Inflammatory macrophage (primary cell): ENCODE data around the gene C18orf63.
A peak's percentile ranks its signal among the peaks of the same experiment; 100 is the strongest.

Experiments
- DNase-seq, 2 donors: peaks; one replicate each; pipeline ENCODE4 v3.0.0-alpha.2; 2020 to 2022

Gene C18orf63

DNA sequence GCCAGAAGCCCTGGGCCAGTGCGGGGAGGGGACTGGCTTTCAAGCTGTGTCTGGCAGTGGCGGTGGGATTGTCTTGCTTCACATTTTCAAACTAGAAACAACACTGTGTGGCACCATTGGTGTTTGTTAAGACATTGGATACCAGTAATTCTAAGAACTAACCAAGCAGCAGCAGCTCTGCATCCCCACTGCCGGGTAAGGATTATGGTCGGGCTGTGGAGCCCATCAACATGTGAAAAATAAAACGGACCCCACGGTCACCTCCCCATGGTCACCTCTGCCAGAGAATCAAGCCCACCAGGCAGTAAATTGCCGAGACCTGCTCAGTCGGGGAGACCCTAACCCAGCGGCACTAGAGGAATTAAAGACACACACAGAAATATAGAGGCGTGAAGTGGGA lies 65.3 kb downstream of the C18orf63 start:
- no peak for DNase-seq

GRCh38 chr18:74381621-74382295 lies 66.1 kb downstream of the C18orf63 start:
- no peak for DNase-seq

GRCh38 chr18:74382481-74383017 lies 66.9 kb downstream of the C18orf63 start:
- DNase-seq, result no peak

DNA sequence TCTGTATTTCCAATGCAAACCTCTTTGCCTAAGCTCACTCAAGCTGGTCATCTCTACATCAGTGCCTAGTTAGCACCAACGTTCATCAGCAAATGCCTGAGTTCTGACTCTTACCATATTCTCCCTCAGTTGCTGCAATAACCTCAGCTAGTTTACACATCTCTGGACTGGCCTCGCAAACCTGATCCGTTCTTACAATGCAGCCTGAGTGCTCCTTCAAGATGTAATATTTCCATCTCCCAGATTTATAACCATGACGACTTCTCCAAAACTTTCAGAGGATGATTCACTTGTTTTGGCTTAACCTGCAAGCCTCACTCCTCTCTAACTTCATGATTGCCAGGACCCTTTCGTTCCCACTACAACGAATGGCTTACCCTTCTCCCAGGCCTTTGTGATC lies 71.7 kb downstream of the C18orf63 start:
- no peak for DNase-seq

DNA sequence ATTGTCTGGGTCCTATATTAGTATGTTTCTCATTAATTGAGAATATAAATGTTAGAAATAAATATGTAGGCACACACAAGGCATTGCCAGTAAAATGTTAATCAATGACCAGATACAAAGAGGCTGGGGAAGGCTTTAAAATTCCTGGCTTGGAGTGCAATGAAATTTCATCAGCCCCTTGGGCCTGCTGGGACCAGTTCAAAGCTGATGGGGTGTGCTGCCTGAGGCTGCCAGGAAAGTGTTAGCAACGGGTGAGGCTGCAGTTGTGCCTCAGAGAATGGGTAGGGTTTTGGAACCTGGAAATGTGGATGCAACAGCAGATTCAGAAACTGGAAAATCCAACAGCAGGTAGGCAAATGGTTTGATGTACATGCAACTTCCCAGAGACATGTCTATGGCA lies 72.6 kb downstream of the C18orf63 start:
- DNase-seq, result no peak

DNA sequence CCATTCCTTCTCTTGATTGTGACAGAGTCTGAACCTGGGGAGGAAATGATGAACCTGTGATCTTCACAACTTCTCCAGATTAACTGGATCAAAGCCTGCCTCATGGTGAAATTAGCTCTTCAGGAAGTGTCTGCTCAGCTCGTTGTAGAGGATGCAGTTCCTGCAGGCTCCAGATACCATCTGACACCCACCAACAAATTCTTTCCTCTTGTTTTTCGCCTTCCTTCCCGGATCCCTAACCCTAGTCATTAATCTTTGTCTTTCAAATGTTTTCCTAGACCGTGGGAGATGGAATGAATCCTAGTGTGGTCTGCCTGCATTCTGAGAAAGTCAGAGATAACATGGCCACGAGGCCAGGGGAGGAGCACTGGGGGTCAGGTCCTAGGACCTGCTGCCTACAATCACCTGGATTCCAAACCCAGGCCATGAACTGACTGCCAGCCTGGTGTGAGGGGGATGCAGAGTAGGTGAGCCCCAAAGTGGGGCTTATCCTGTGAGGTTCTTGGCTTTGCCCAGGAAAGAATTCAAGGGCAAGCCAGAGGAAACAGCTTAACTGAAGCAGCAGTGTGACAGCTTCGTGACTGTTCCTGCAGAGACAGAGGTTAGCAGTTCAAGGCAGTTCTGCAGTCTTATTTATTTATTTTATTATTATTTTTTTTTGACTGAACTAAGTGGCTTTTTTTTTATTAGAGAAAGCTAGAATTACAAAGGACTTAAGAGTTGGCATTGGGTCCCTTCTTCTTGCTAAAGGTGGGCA lies 73.7 kb downstream of the C18orf63 start:
- DNase-seq, result no peak

DNA sequence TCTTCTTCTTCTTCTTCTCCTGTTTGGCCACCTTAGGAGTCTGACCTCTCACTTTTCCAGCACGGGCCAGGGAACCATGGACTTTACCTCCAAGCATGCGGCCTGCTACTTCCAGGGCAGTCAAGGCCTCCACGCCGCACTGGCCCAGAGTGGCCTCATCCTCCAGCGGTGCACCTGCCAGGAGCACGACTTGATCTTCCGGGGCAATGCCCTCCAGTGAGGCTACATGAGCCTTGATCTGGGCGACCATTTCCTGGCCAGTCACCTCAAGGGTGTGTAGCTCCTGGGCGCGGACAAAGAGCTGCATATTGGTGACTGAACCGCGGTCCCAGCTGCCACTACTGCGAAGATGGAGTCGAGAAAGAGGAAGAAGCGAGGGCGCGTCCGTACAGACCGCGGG lies 74.4 kb downstream of the C18orf63 start:
- no peak for DNase-seq

DNA sequence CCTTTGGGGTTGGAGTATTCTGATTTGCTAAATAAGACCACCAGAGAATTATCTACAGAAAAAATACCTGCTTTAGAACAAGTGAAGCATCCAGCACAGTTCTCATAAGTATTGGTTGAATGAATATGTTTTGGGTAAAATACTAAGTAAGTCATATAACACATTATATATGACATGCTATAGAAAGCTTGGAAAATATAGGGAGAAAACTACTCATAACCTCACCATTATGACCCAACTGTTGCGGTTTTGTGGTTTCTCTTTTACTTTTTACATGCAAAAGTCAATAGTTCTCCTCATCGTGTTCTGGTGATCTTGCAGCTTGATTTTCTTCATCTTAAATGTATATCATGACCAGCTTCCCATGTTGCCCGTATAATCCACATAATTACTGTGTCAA lies 75.3 kb downstream of the C18orf63 start:
- DNase-seq, result peak in 1 of 2 donors; percentile 28

- DNase-seq, result no peak
Observed at GRCh38 chr18:74392323-74392722, 76.7 kb downstream of the C18orf63 start.

- DNase-seq, result no peak
Observed at GRCh38 chr18:74395006-74395405, 79.4 kb downstream of the C18orf63 start.

GRCh38 chr18:74395648-74396154 lies 80.1 kb downstream of the C18orf63 start:
- no peak for DNase-seq

DNA sequence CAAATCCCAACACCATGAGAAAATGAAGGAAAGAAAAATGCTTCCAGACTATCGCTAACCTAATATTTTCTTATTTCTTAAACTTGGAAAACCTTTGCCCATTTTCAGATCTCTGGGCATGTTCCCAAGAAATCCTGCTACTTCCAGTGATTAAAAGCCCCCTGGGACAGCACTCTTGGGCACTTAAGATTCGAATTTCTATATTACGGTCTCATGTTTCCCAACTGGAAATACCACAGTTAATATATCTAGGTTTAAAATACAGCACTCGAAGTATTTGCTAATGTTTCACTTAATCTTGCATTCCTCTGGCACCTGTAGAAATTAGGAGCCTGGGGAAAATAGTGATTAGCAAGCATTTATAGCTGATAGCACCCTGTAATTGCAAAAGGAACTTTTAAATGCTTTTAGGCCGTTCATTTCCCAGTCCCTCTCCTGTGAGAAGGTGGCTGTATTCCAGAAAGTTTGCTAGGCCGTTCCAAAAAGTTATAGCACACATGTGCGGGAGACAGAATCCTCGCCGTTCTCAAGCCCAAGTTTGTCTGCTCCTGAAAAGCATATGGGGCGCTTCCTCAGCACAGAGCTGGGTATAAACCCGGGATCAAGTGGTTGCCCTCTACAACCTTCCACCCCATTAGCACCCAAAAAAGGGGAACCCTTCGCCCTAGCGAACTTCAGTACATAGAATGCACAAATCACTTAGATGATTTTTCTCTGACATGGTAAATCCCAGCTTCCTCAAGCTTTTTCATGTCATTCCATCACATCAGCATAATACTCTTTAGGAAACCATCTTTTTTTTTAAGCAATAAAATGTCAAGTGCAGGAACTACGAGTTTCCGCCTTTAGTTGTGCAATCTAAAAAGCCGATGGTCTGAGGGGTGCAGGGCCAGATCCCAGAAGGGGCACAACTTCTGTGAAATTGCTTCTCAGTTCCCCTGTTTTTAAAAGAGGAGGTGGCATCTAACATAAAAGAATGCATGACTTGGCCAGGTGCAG lies 80.8 kb downstream of the C18orf63 start:
- DNase-seq, result peak; percentile 8 to 16

- no peak for DNase-seq
Observed at GRCh38 chr18:74397572-74397971, 81.9 kb downstream of the C18orf63 start.

GRCh38 chr18:74399091-74399887 lies 83.7 kb downstream of the C18orf63 start:
- peak; percentile 12 to 28 for DNase-seq

DNA sequence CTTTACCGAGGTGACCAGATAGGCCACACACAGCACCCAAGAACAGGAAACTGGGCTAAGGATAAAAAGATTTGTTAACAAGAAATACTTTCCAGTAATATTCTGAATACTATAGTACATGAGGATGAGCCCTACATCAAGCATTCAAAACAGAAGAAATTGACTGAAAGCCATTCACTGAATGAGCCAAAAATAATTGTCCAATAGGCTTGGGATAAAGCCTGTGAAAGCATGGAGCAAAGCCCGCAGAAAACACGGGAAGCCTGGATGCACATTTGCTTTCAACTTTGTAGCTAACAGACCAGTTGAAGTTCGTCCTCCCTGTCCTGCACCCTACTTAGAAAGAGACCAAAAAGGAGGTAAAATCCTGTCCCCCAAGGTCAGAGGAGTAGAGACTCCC lies 85.2 kb downstream of the C18orf63 start:
- no peak for DNase-seq

DNA sequence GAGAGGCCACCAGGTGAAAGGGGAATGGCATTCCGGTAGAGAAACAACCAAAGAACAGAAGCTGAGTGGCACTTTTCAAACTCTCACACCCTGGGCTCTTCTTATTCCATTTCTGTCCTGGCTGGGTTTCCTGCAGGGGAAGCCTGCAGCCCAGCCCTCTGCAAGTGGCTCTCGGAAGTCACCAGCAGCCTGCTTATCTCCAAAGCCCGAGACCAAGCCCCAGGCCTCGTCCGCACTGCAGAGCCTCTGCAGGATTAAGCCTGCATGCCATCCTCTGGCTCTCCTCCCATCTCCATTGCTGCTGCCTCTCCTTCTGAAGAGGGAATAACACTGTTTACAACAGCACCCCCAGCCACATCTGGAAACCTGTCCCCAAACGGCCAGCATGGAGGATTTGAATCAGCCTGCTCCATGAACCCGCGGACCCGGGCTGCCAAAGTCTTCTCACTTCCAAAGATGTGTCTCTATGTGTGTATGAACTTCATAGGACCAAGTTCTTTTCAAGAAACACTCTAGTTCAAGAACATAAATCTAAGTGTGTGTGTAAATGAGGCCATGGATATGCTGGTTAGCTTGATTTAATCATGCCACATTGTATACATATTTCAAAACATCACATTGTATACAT lies 87.3 kb downstream of the C18orf63 start:
- no peak for DNase-seq

- no peak for DNase-seq
Observed at GRCh38 chr18:74407888-74408287, 92.2 kb downstream of the C18orf63 start.
